Keratinocyte (primary cell): ENCODE measurements around the gene JAG2. TPM values are rescaled to one million over a fixed set of nuclear protein-coding genes. Genes with fewer than 3 reads are reported as not detected.

Source experiments
- DNase-seq: peaks from one replicate; pipeline ENCODE4 v3.0.0-alpha.2; 2011; ENCODE audit warnings: low read depth, missing footprints, low spot score
- FAIRE-seq: peaks from 2 replicates; lab custom pipeline; 2011; peaks lifted over from hg19 to GRCh38; lab: Jason Lieb, UNC
- H2AFZ ChIP-seq: 2 replicates; pipeline ENCODE4 v1.6.0; 2012; ENCODE audit warnings: low read length, control low read depth, inconsistent platforms; ENCODE audit not compliant: control insufficient read depth
- H3K27ac ChIP-seq: 2 replicates; pipeline ENCODE4 v1.5.1; 2011; ENCODE audit warnings: low read length; ENCODE audit not compliant: control insufficient read depth, insufficient read depth
- H3K27me3 ChIP-seq: 3 replicates; pipeline ENCODE4 v1.6.0; 2011; ENCODE audit warnings: low read length; ENCODE audit not compliant: control insufficient read depth, insufficient read depth; ENCODE audit errors: extremely low read depth
- H3K36me3 ChIP-seq, 2 experiments: 2 replicates in 1 of 2; 3 replicates in 1 of 2; pipeline ENCODE4 v1.5.1; 2011; ENCODE audit warnings: low read length in 2 of 2, mild to moderate bottlenecking in 1 of 2; ENCODE audit not compliant: control insufficient read depth in 2 of 2, insufficient read depth in 2 of 2; ENCODE audit errors: extremely low read depth in 1 of 2
- H3K4me1 ChIP-seq: 3 replicates; pipeline ENCODE4 v1.5.1; 2011; ENCODE audit warnings: low read length; ENCODE audit not compliant: control insufficient read depth, insufficient read depth; ENCODE audit errors: extremely low read depth
- H3K4me2 ChIP-seq: 3 replicates; pipeline ENCODE4 v1.6.0; 2011; ENCODE audit warnings: low read depth, low read length; ENCODE audit not compliant: control insufficient read depth, insufficient read depth; ENCODE audit errors: extremely low read depth
- H3K4me3 ChIP-seq, 3 experiments: fragments of 200-600 bp in 1 of 3; sonication (generic) in 1 of 3; 2 replicates in 2 of 3; 3 replicates in 1 of 3; pipeline ENCODE4 v1.5.1; 2011 to 2016; ENCODE audit warnings: low read length in 3 of 3, mild to moderate bottlenecking in 3 of 3, control low read depth in 2 of 3, inconsistent platforms in 1 of 3, low read depth in 1 of 3, mixed read lengths in 1 of 3, mixed run types in 1 of 3, moderate library complexity in 1 of 3; ENCODE audit not compliant: control insufficient read depth in 2 of 3, insufficient read depth in 2 of 3; ENCODE audit errors: extremely low read depth in 1 of 3
- H3K79me2 ChIP-seq: 2 replicates; pipeline ENCODE4 v1.6.0; 2012; ENCODE audit warnings: low read length; ENCODE audit not compliant: control insufficient read depth, insufficient read depth
- H3K9ac ChIP-seq: 3 replicates; pipeline ENCODE4 v1.6.0; 2011; ENCODE audit warnings: low read length; ENCODE audit not compliant: control insufficient read depth, insufficient read depth; ENCODE audit errors: extremely low read depth
- H3K9me1 ChIP-seq: 3 replicates; pipeline ENCODE4 v1.6.0; 2011; ENCODE audit warnings: low read length; ENCODE audit not compliant: control insufficient read depth, insufficient read depth; ENCODE audit errors: extremely low read depth
- H3K9me3 ChIP-seq: 2 replicates; pipeline ENCODE4 v1.5.1; 2012; ENCODE audit warnings: low read depth, low read length; ENCODE audit not compliant: control insufficient read depth
- H4K20me1 ChIP-seq: 3 replicates; pipeline ENCODE4 v1.6.0; 2011; ENCODE audit warnings: low read length; ENCODE audit not compliant: control insufficient read depth, insufficient read depth; ENCODE audit errors: extremely low read depth
- CTCF ChIP-seq, 3 experiments: IDR thresholded peaks in 1 of 3; conservative IDR thresholded peaks in 1 of 3; optimal IDR thresholded peaks in 1 of 3; 2 replicates in 2 of 3; 3 replicates in 1 of 3; pipeline versions ENCODE3 to v1.5.1; 2011; ENCODE audit warnings: low read length in 3 of 3, mild to moderate bottlenecking in 3 of 3, moderate library complexity in 2 of 3, control low read depth in 1 of 3, inconsistent platforms in 1 of 3; ENCODE audit not compliant: insufficient read depth in 2 of 3; ENCODE audit errors: extremely low read depth in 1 of 3
- EZH2 ChIP-seq: IDR thresholded peaks from one replicate; pipeline ENCODE4 v1.6.1; 2012; ENCODE audit warnings: inconsistent platforms, mild to moderate bottlenecking, low read length, moderate library complexity
- dilution Hi-C: fragments of 300-500 bp; cut with MboI; formaldehyde crosslinking; loops from one replicate; pipeline ENCODE4 v1.7.0; 2020; ENCODE audit warnings: low sequenced_read_pairs; ENCODE audit not compliant: extremely low pct_ligation_motif_present
- polyA plus RNA-seq, 5 experiments: library from polyadenylated mRNA; depleted of rRNA in 3 of 5; stranded (reverse) in 3 of 5; stranded (forward) in 1 of 5; unstranded in 1 of 5; fragments of >200 nt; gene quantifications; 1 replicate in 1 of 5; 2 replicates in 3 of 5; 3 replicates in 1 of 5; pipeline versions ENCODE4 v1.2.1 to v1.2.3, GENCODE V29; 2011 to 2012; ENCODE audit warnings: missing spikeins in 2 of 5, low read depth in 1 of 5, low replicate concordance in 1 of 5

JAG2 gene
- polyA plus RNA-seq, 1 donor (not counting 4 experiments of a cell fraction or from before 2014, with no cell fraction given), result 28.3 TPM

GRCh38 chr14:105093431-105094192, 75.0 kb downstream of the JAG2 start:
- peak overlapping the region; percentile 3 for H2AFZ ChIP-seq
- H3K79me2 ChIP-seq, result no peaks in the 10 kb centered on the region
- H3K36me3 ChIP-seq, result no peaks in the 10 kb centered on the region
- H3K27me3 ChIP-seq, result no peaks in the 10 kb centered on the region
- H3K4me1 ChIP-seq, result peaks cover 46% of the 10 kb centered on the region
- H3K4me3 ChIP-seq, result peak overlapping the region; percentile 66 to 79 (median 73)
- TF ChIP-seq CTCF (optimal IDR thresholded peaks at IDR 0.05 in 1 of 3, IDR thresholded peaks at IDR 0.05 in 1 of 3, conservative IDR thresholded peaks at IDR 0.05 in 1 of 3; ENCODE audit: extremely low read depth in 1 of 3, insufficient read depth in 2 of 3, low read length in 3 of 3), result peak in 2 of 3 experiments; percentile 30 to 41
- TF ChIP-seq EZH2, result no peak
- peak; percentile 34 for FAIRE-seq
- peak overlapping the region; percentile 64 for H3K27ac ChIP-seq
- H3K9ac ChIP-seq, result peak overlapping the region; percentile 77
- DNase-seq, result no peak
- H3K9me1 ChIP-seq, result no peaks in the 10 kb centered on the region
- dilution Hi-C loops, result no loop called here
- H4K20me1 ChIP-seq, result no peaks in the 10 kb centered on the region
- no peaks in the 10 kb centered on the region for H3K9me3 ChIP-seq
- peak overlapping the region; percentile 82 for H3K4me2 ChIP-seq

GRCh38 chr14:105093038-105093430, 75.5 kb downstream of the JAG2 start:
- Histone ChIP-seq H4K20me1 (no peaks in the 10 kb centered on the region), H3K36me3 (no peaks in the 10 kb centered on the region), H3K27ac (peak overlapping the region; percentile 74), H3K27me3 (no peaks in the 10 kb centered on the region), H2AFZ (no peak overlapping the region), H3K79me2 (no peaks in the 10 kb centered on the region), H3K9me1 (no peaks in the 10 kb centered on the region), H3K4me3 (peak overlapping the region; percentile 65 to 67 (median 66)), H3K9me3 (no peaks in the 10 kb centered on the region), H3K4me1 (peaks cover 52% of the 10 kb centered on the region), H3K9ac (peak overlapping the region; percentile 77), H3K4me2 (peak overlapping the region; percentile 82)
- DNase-seq (no peak), FAIRE-seq (no peak)
- dilution Hi-C loops, result no loop called here
- TF ChIP-seq EZH2 (no peak), CTCF (optimal IDR thresholded peaks at IDR 0.05 in 1 of 3, IDR thresholded peaks at IDR 0.05 in 1 of 3, conservative IDR thresholded peaks at IDR 0.05 in 1 of 3; ENCODE audit: extremely low read depth in 1 of 3, insufficient read depth in 2 of 3, low read length in 3 of 3) (no peak)
